Mesenchymal stem cell (in vitro differentiated cells and primary cell): ENCODE data around the gene PLD1.
"Not testable (repeated sequence)": the region's sequence is repeated elsewhere in the genome, so short reads cannot be mapped to it uniquely, and the experiment has no call there.

Experiments used
- DNase-seq: peaks from one replicate; pipeline ENCODE4 v3.0.0-alpha.2; 2013
- H2AFZ ChIP-seq: one replicate; pipeline ENCODE4 v1.6.1; 2013; ENCODE audit warnings: low read depth, mild to moderate bottlenecking, control low read depth, inconsistent platforms, low read length, moderate library complexity
- H2AK5ac ChIP-seq: 2 replicates; pipeline ENCODE4 v1.6.1; 2013; ENCODE audit warnings: low read length, moderate library complexity, mild to moderate bottlenecking, inconsistent platforms; ENCODE audit not compliant: severe bottlenecking
- H2BK120ac ChIP-seq: one replicate; pipeline ENCODE4 v1.6.1; 2013; ENCODE audit warnings: low read depth, mild to moderate bottlenecking, inconsistent platforms, low read length, moderate library complexity
- H2BK12ac ChIP-seq, 2 experiments: one replicate each; pipeline ENCODE4 v1.6.1; 2013; ENCODE audit warnings: inconsistent platforms in 2 of 2, low read length in 2 of 2, mild to moderate bottlenecking in 2 of 2, moderate library complexity in 2 of 2, control low read depth in 1 of 2
- H2BK15ac ChIP-seq: one replicate; pipeline ENCODE4 v1.6.1; 2013; ENCODE audit warnings: mild to moderate bottlenecking, low read depth, inconsistent platforms; ENCODE audit not compliant: poor library complexity, severe bottlenecking
- H2BK5ac ChIP-seq: 2 replicates; pipeline ENCODE4 v1.6.1; 2013; ENCODE audit warnings: low read depth, mild to moderate bottlenecking, low read length, control low read depth, inconsistent platforms; ENCODE audit not compliant: poor library complexity, severe bottlenecking
- H3K14ac ChIP-seq, 2 experiments: one replicate each; pipeline ENCODE4 v1.6.1; 2013; ENCODE audit warnings: inconsistent platforms in 2 of 2, low read length in 2 of 2, control low read depth in 1 of 2, mild to moderate bottlenecking in 1 of 2, moderate library complexity in 1 of 2
- H3K18ac ChIP-seq, 2 experiments: one replicate each; pipeline ENCODE4 v1.6.1; 2013; ENCODE audit warnings: inconsistent platforms in 2 of 2, low read length in 2 of 2, control low read depth in 1 of 2, low read depth in 1 of 2, mild to moderate bottlenecking in 1 of 2
- H3K23ac ChIP-seq, 2 experiments: one replicate each; pipeline ENCODE4 v1.6.1; 2013; ENCODE audit warnings: inconsistent platforms in 2 of 2, low read length in 2 of 2, mild to moderate bottlenecking in 2 of 2, moderate library complexity in 2 of 2, control low read depth in 1 of 2
- H3K27ac ChIP-seq: 2 replicates; pipeline ENCODE4 v1.5.1; 2013; ENCODE audit warnings: mild to moderate bottlenecking, moderate library complexity, low read length, control low read depth, inconsistent platforms; ENCODE audit not compliant: poor library complexity, severe bottlenecking
- H3K27me3 ChIP-seq, 2 experiments: 2 replicates each; pipeline versions ENCODE4 v1.6.1 to v1.7.0; 2013; ENCODE audit warnings: low read length in 2 of 2, mild to moderate bottlenecking in 2 of 2, moderate library complexity in 2 of 2, control low read depth in 1 of 2, inconsistent platforms in 1 of 2; ENCODE audit not compliant: control insufficient read depth in 1 of 2, insufficient read depth in 1 of 2
- H3K36me3 ChIP-seq, 2 experiments: 2 replicates each; pipeline versions ENCODE4 v1.6.1 to v1.7.0; 2013; ENCODE audit warnings: low read length in 2 of 2, control low read depth in 1 of 2, inconsistent platforms in 1 of 2, low read depth in 1 of 2, mild to moderate bottlenecking in 1 of 2; ENCODE audit not compliant: insufficient read depth in 2 of 2, control insufficient read depth in 1 of 2
- H3K4ac ChIP-seq, 2 experiments: one replicate each; pipeline ENCODE4 v1.6.1; 2013; ENCODE audit warnings: inconsistent platforms in 2 of 2, low read length in 2 of 2, mild to moderate bottlenecking in 2 of 2, moderate library complexity in 2 of 2, control low read depth in 1 of 2, low read depth in 1 of 2
- H3K4me1 ChIP-seq: 2 replicates; pipeline ENCODE4 v1.6.1; 2013; ENCODE audit warnings: low read depth, low read length, control low read depth; ENCODE audit not compliant: control insufficient read depth, insufficient read depth
- H3K4me2 ChIP-seq: 2 replicates; pipeline ENCODE4 v1.6.1; 2013; ENCODE audit warnings: low read length, mild to moderate bottlenecking, inconsistent platforms; ENCODE audit not compliant: poor library complexity, severe bottlenecking
- H3K4me3 ChIP-seq, 2 experiments: 2 replicates each; pipeline versions ENCODE4 v1.5.1 to v1.7.0; 2013; ENCODE audit warnings: low read length in 2 of 2, mild to moderate bottlenecking in 2 of 2, control low read depth in 1 of 2, low read depth in 1 of 2; ENCODE audit not compliant: insufficient read depth in 1 of 2
- H3K79me1 ChIP-seq: replicated peaks from 2 replicates; pipeline ENCODE4 v1.6.1; 2013; ENCODE audit warnings: mild to moderate bottlenecking, control low read depth, low read length, inconsistent platforms; ENCODE audit not compliant: poor library complexity, severe bottlenecking
- H3K9ac ChIP-seq: 2 replicates; pipeline ENCODE4 v1.7.0; 2013; ENCODE audit warnings: mild to moderate bottlenecking, low read length, moderate library complexity
- H3K9me3 ChIP-seq: 2 replicates; pipeline ENCODE4 v1.7.0; 2013; ENCODE audit warnings: mild to moderate bottlenecking, low read length; ENCODE audit not compliant: control insufficient read depth
- H4K8ac ChIP-seq: one replicate; pipeline ENCODE4 v1.6.1; 2013; ENCODE audit warnings: inconsistent platforms, mild to moderate bottlenecking, low read length, moderate library complexity
- H4K91ac ChIP-seq: one replicate; pipeline ENCODE4 v1.6.1; 2013; ENCODE audit warnings: mild to moderate bottlenecking, low read length, inconsistent platforms
- WGBS: methylation state at CpG from one replicate; pipeline ENCODE4 v1.1.7; 2013; ENCODE audit warnings: mixed read lengths; 5-methylcytosine and 5-hydroxymethylcytosine counted together

Gene PLD1

GRCh38 chr3:171563298-171563697 lies 247.0 kb downstream of the PLD1 start:
- H3K18ac ChIP-seq: no peak overlapping the region
- no peak overlapping the region for H3K14ac ChIP-seq
- H4K91ac ChIP-seq: no peak overlapping the region
- H2AFZ ChIP-seq: no peak overlapping the region
- 92% methylated on average over 6 of the region's 6 CpGs for WGBS
- no peak overlapping the region for H2BK5ac ChIP-seq
- H3K4me3 ChIP-seq: no peak overlapping the region
- H3K4ac ChIP-seq: no peak overlapping the region
- peaks cover 3% of the 10 kb centered on the region for H3K4me1 ChIP-seq
- H2BK15ac ChIP-seq: no peak overlapping the region
- no peak overlapping the region for H3K27ac ChIP-seq
- H2BK12ac ChIP-seq: peak overlapping the region in 1 of 2 experiments; percentile 83
- H3K9ac ChIP-seq: no peak overlapping the region
- H3K9me3 ChIP-seq: no peaks in the 10 kb centered on the region
- no peak overlapping the region for H4K8ac ChIP-seq
- no peaks in the 10 kb centered on the region for H3K79me1 ChIP-seq
- H3K4me2 ChIP-seq: no peak overlapping the region
- H3K23ac ChIP-seq: no peak overlapping the region
- H3K36me3 ChIP-seq: peaks cover 0 to 3% of the 10 kb centered on the region in 2 experiments
- H2BK120ac ChIP-seq: no peak overlapping the region
- H3K27me3 ChIP-seq: no peaks in the 10 kb centered on the region
- peak overlapping the region; percentile 35 for H2AK5ac ChIP-seq
- no peak for DNase-seq

- not testable (repeated sequence) for H3K27ac ChIP-seq, H2BK15ac ChIP-seq, H3K14ac ChIP-seq, DNase-seq, H3K23ac ChIP-seq, H3K18ac ChIP-seq, H3K4ac ChIP-seq, H3K79me1 ChIP-seq, H2AK5ac ChIP-seq, H3K4me3 ChIP-seq, H2BK120ac ChIP-seq, H4K91ac ChIP-seq, H3K4me1 ChIP-seq, H3K4me2 ChIP-seq, H4K8ac ChIP-seq, H3K36me3 ChIP-seq, H3K9me3 ChIP-seq, H2AFZ ChIP-seq, H3K27me3 ChIP-seq, H3K9ac ChIP-seq, H2BK5ac ChIP-seq, H2BK12ac ChIP-seq
- no CpG with 5 or more reads among the region's 1 CpG for WGBS
These were observed 247.8 kb downstream of the PLD1 start for GRCh38 chr3:171562459-171562858.

- H3K79me1 ChIP-seq: no peaks in the 10 kb centered on the region
- no peak overlapping the region for H2BK120ac ChIP-seq
- H3K9ac ChIP-seq: no peak overlapping the region
- H4K8ac ChIP-seq: no peak overlapping the region
- H2BK15ac ChIP-seq: no peak overlapping the region
- H3K23ac ChIP-seq: no peak overlapping the region
- no peaks in the 10 kb centered on the region for H3K27me3 ChIP-seq
- peaks cover 0 to 3% of the 10 kb centered on the region in 2 experiments for H3K36me3 ChIP-seq
- DNase-seq: no peak
- 96% methylated on average over 4 of the region's 5 CpGs for WGBS
- H3K14ac ChIP-seq: no peak overlapping the region
- no peak overlapping the region for H3K4me3 ChIP-seq
- H2AK5ac ChIP-seq: no peak overlapping the region
- H2BK12ac ChIP-seq: no peak overlapping the region
- H3K9me3 ChIP-seq: no peaks in the 10 kb centered on the region
- no peak overlapping the region for H2BK5ac ChIP-seq
- no peak overlapping the region for H4K91ac ChIP-seq
- no peak overlapping the region for H2AFZ ChIP-seq
- no peak overlapping the region for H3K27ac ChIP-seq
- H3K4me1 ChIP-seq: peaks cover 3% of the 10 kb centered on the region
- H3K4me2 ChIP-seq: no peak overlapping the region
- no peak overlapping the region for H3K4ac ChIP-seq
- H3K18ac ChIP-seq: no peak overlapping the region
These were observed 248.5 kb downstream of the PLD1 start for GRCh38 chr3:171561596-171562323.

- Histone ChIP-seq H3K4me3 (no peak overlapping the region), H2BK120ac (no peak overlapping the region)
- WGBS: 92% methylated on average over 7 of the region's 7 CpGs
These were observed 250.7 kb downstream of the PLD1 start for GRCh38 chr3:171559586-171559985.

More at GRCh38 chr3:171559586-171559985, 250.7 kb downstream of the PLD1 start:
- Histone ChIP-seq H4K91ac (no peak overlapping the region), H3K4me2 (no peak overlapping the region), H2AFZ (no peak overlapping the region), H3K9me3 (no peaks in the 10 kb centered on the region), H2BK15ac (no peak overlapping the region), H3K79me1 (no peaks in the 10 kb centered on the region), H2AK5ac (peak overlapping the region; percentile 32), H3K36me3 (peaks cover 0 to 3% of the 10 kb centered on the region in 2 experiments), H3K27ac (no peak overlapping the region), H4K8ac (no peak overlapping the region), H3K14ac (no peak overlapping the region), H3K9ac (no peak overlapping the region), H3K23ac (no peak overlapping the region), H3K27me3 (no peaks in the 10 kb centered on the region), H2BK12ac (no peak overlapping the region), H3K4me1 (peaks cover 1% of the 10 kb centered on the region), H3K4ac (no peak overlapping the region), H2BK5ac (no peak overlapping the region), H3K18ac (no peak overlapping the region)
- no peak for DNase-seq
